Peyer's patch (tissue), 4 donors: Measurements from ENCODE around the gene SLC39A6. TPM values are rescaled to one million over a fixed set of nuclear protein-coding genes. Genes with fewer than 3 reads are reported as not detected.
"Not testable (repeated sequence)": the region's sequence is repeated elsewhere in the genome, so short reads cannot be mapped to it uniquely, and the experiment has no call there.

Experiments used
- DNase-seq, 3 donors: peaks; one replicate each; pipeline ENCODE4 v3.0.0-alpha.2; 2017 to 2019
- H3K27ac ChIP-seq, 4 donors: fragments of 200-600 bp; sonication (generic); one replicate each; pipeline ENCODE4 v1.5.1; 2016 to 2019
- H3K27me3 ChIP-seq, 2 donors: fragments of 200-600 bp; sonication (generic); one replicate each; pipeline ENCODE4 v1.5.1; 2019
- H3K36me3 ChIP-seq, 3 donors: fragments of 200-600 bp; sonication (generic); one replicate each; pipeline ENCODE4 v1.5.1; 2016 to 2019
- H3K4me1 ChIP-seq, 4 donors: fragments of 200-600 bp; sonication (generic); one replicate each; pipeline ENCODE4 v1.5.1; 2016 to 2019
- H3K4me3 ChIP-seq, 4 donors: fragments of 200-600 bp; sonication (generic); 1 replicate in 3 of 4; 2 replicates in 1 of 4; pipeline ENCODE4 v1.5.1; 2016 to 2019; ENCODE audit warnings: mild to moderate bottlenecking in 1 of 4
- H3K9me3 ChIP-seq, 4 donors: fragments of 200-600 bp; sonication (generic); one replicate each; pipeline ENCODE4 v1.5.1; 2016 to 2019; ENCODE audit warnings: mild to moderate bottlenecking in 1 of 4
- CTCF ChIP-seq, 6 experiments: fragments of 450-650 bp in 4 of 6; fragments of 200-600 bp in 2 of 6; sonication (generic) in 1 of 6; IDR thresholded peaks; one replicate each; pipeline ENCODE4 v1.5.1; 2017 to 2019; ENCODE audit warnings: antibody characterized with exemption in 6 of 6, mild to moderate bottlenecking in 3 of 6, moderate library complexity in 1 of 6
- POLR2A ChIP-seq, 2 donors: fragments of 450-650 bp; IDR thresholded peaks; one replicate each; pipeline ENCODE4 v1.5.1; 2017; ENCODE audit warnings: antibody characterized with exemption in 2 of 2, mild to moderate bottlenecking in 2 of 2, moderate library complexity in 2 of 2
- total RNA-seq, 4 donors: library from RNA; depleted of rRNA; stranded (reverse); fragments of >200 nt; gene quantifications; one replicate each; pipeline ENCODE4 v1.1.0, GENCODE V29; 2016

The SLC39A6 gene
- total RNA-seq, 4 donors from 2014 or later: 7.4 to 13.0 (median 8.2) TPM

- H3K36me3 ChIP-seq: peaks cover 0 to 87% (median 0%) of the 10 kb centered on the region in 3 donors
- no peak overlapping the region for H3K27ac ChIP-seq
- no peaks in the 10 kb centered on the region for H3K27me3 ChIP-seq
- DNase-seq: no peak
- TF ChIP-seq CTCF (IDR thresholded peaks at IDR 0.05) (no peak), POLR2A (IDR thresholded peaks at IDR 0.05) (no peak)
- H3K9me3 ChIP-seq: no peaks in the 10 kb centered on the region
- no peak overlapping the region for H3K4me3 ChIP-seq
- H3K4me1 ChIP-seq: no peaks in the 10 kb centered on the region
Measured at GRCh38 chr18:36169938-36170337, 40.8 kb upstream of the SLC39A6 start.

GRCh38 chr18:36168296-36168695 lies 39.2 kb upstream of the SLC39A6 start:
- H3K4me3 ChIP-seq, H3K4me1 ChIP-seq, DNase-seq, H3K27me3 ChIP-seq, H3K9me3 ChIP-seq, H3K27ac ChIP-seq: not testable (repeated sequence)
- peaks cover 0 to 88% (median 0%) of the 10 kb centered on the region in 3 donors for H3K36me3 ChIP-seq

GRCh38 chr18:36167692-36168218 lies 38.6 kb upstream of the SLC39A6 start:
- no peak for TF ChIP-seq POLR2A (IDR thresholded peaks at IDR 0.05)
- peaks cover 0 to 93% (median 0%) of the 10 kb centered on the region in 3 donors for H3K36me3 ChIP-seq
- no peaks in the 10 kb centered on the region for H3K9me3 ChIP-seq
- H3K4me1 ChIP-seq: no peaks in the 10 kb centered on the region
- no peaks in the 10 kb centered on the region for H3K27me3 ChIP-seq
- H3K4me3 ChIP-seq: no peak overlapping the region
- DNase-seq: no peak
- no peak overlapping the region for H3K27ac ChIP-seq

GRCh38 chr18:36162981-36163380 lies 33.8 kb upstream of the SLC39A6 start:
- Histone ChIP-seq H3K36me3 (peaks cover 0 to 89% (median 0%) of the 10 kb centered on the region in 3 donors), H3K9me3 (no peaks in the 10 kb centered on the region), H3K27ac (no peak overlapping the region), H3K4me1 (no peaks in the 10 kb centered on the region), H3K27me3 (no peaks in the 10 kb centered on the region), H3K4me3 (no peak overlapping the region)
- DNase-seq: no peak
- no peak for TF ChIP-seq CTCF (IDR thresholded peaks at IDR 0.05)
- TF ChIP-seq POLR2A (IDR thresholded peaks at IDR 0.05): no peak

- TF ChIP-seq CTCF (IDR thresholded peaks at IDR 0.05) (no peak), POLR2A (IDR thresholded peaks at IDR 0.05) (no peak)
- H3K4me1 ChIP-seq: no peaks in the 10 kb centered on the region
- H3K27ac ChIP-seq: no peak overlapping the region
- peaks cover 0 to 88% (median 0%) of the 10 kb centered on the region in 3 donors for H3K36me3 ChIP-seq
- no peaks in the 10 kb centered on the region for H3K9me3 ChIP-seq
- H3K4me3 ChIP-seq: no peak overlapping the region
- H3K27me3 ChIP-seq: no peaks in the 10 kb centered on the region
- DNase-seq: no peak
Measured at GRCh38 chr18:36160959-36161371, 31.8 kb upstream of the SLC39A6 start.

- DNase-seq: no peak
- Histone ChIP-seq H3K36me3 (peaks cover 0 to 77% (median 0%) of the 10 kb centered on the region in 3 donors), H3K4me3 (no peak overlapping the region), H3K9me3 (no peaks in the 10 kb centered on the region), H3K4me1 (no peaks in the 10 kb centered on the region), H3K27me3 (no peaks in the 10 kb centered on the region), H3K27ac (no peak overlapping the region)
- TF ChIP-seq POLR2A (IDR thresholded peaks at IDR 0.05): no peak
- no peak for TF ChIP-seq CTCF (IDR thresholded peaks at IDR 0.05)
Measured at GRCh38 chr18:36158266-36158867, 29.2 kb upstream of the SLC39A6 start.
